ENCODE measurements around the gene ZSCAN31.

GRCh38 chr6:28355743-28356665, 20.1 kb upstream of the ZSCAN31 start:
- TF ChIP-seq POLR2A (IDR thresholded peaks at IDR 0.05) (no peak), CTCF (IDR thresholded peaks at IDR 0.05) (peak in 2 of 3 donors; percentile 79 to 85)

Measured in lower leg skin (tissue), 3 donors.